Left lung (tissue), 14 donors: ENCODE data around the gene PRKD3. TPM values are rescaled to one million over a fixed set of nuclear protein-coding genes. Genes with fewer than 3 reads are reported as not detected.
A peak's percentile ranks its signal among the peaks of the same experiment; 100 is the strongest.

Experiments used
- ATAC-seq: fragments of 200-7000 bp; cut with Tn5 transposase; one replicate; pipeline ENCODE4 v1.9.1; 2020; ENCODE audit warnings: moderate library complexity
- DNase-seq, 4 donors: peaks; one replicate each; pipeline ENCODE4 v3.0.0-alpha.2; 2013 to 2020
- H3K27ac ChIP-seq, 2 donors: fragments of 200-600 bp; sonication (generic) in 1 of 2; one replicate each; pipeline versions ENCODE4 v1.5.0 to v1.8.0; 2020 to 2021
- H3K27me3 ChIP-seq, 2 donors: fragments of 200-600 bp; sonication (generic) in 1 of 2; one replicate each; pipeline versions ENCODE4 v1.5.0 to v1.8.0; 2020 to 2021
- H3K36me3 ChIP-seq, 2 donors: fragments of 200-600 bp; sonication (generic) in 1 of 2; one replicate each; pipeline versions ENCODE4 v1.5.0 to v1.8.0; 2020 to 2021
- H3K4me1 ChIP-seq, 2 donors: fragments of 200-600 bp; one replicate each; pipeline ENCODE4 v1.8.0; 2021
- H3K4me3 ChIP-seq, 2 donors: fragments of 200-600 bp; sonication (generic) in 1 of 2; one replicate each; pipeline versions ENCODE4 v1.5.0 to v1.8.0; 2020 to 2021; ENCODE audit warnings: mild to moderate bottlenecking in 1 of 2
- H3K9me3 ChIP-seq, 2 donors: fragments of 200-600 bp; sonication (generic) in 1 of 2; one replicate each; pipeline versions ENCODE4 v1.5.0 to v1.8.0; 2020 to 2021
- CTCF ChIP-seq, 2 donors: fragments of 200-600 bp; sonication (generic) in 1 of 2; IDR thresholded peaks; one replicate each; pipeline versions ENCODE4 v1.5.0 to v1.8.0; 2021; ENCODE audit warnings: antibody characterized with exemption in 2 of 2
- intact Hi-C, 2 donors: fragments of 100-400 bp; cut with DNase I; formaldehyde crosslinking; loops; one replicate each; pipeline versions ENCODE4 v1.11.2 to v1.14.2; 2022
- long read RNA-seq, 12 donors: library from polyadenylated mRNA in 2 of 12; unstranded in 2 of 12; transcript quantifications; one replicate each; pipeline ENCODE4 v2.0.0 and lab custom pipeline, GENCODE V29; 2019 to 2026
- polyA plus RNA-seq, 6 donors: library from polyadenylated mRNA; unstranded; fragments of 120-200 nt; gene quantifications; one replicate each; pipeline ENCODE4 v1.2.1, GENCODE V29; 2013; ENCODE audit not compliant: insufficient read length in 6 of 6
- total RNA-seq, 2 donors: library from RNA; stranded (reverse); fragmentation: NEBNext Ultra II Directional; extraction: Animal tissue kit (Norgen Biotek cat#: 25700); gene quantifications; one replicate each; pipeline ENCODE4 v1.2.1, GENCODE V29; 2021
- donor health status: DM: no; HTN: yes; CAD: no.
- donor health status: DM: no; HTN: no; CAD: no.

Gene PRKD3
- 10 to 100 TPM; 36.2 to 43.7 TPM for total RNA-seq
- 10 to 100 TPM; 53.6 to 65.8 (median 60.0) TPM for polyA plus RNA-seq
- long read RNA-seq, donor 1, full-length matches to known transcripts = 1 of 15 reads
- long read RNA-seq, donor 1, partial matches to known transcripts = 14 of 15 reads
- long read RNA-seq, donor 1, other reads (novel, unspliced or antisense) = 0 of 15 reads
- long read RNA-seq, donor 2, partial matches to known transcripts = 22 of 40 reads
- long read RNA-seq, donor 2, other reads (novel, unspliced or antisense) = 15 of 40 reads
- long read RNA-seq, donor 3, partial matches to known transcripts = 0 of 1 reads
- long read RNA-seq, donor 3, other reads (novel, unspliced or antisense) = 0 of 1 reads
- long read RNA-seq, donor 4, partial matches to known transcripts = 1 of 2 reads
- long read RNA-seq, donor 4, other reads (novel, unspliced or antisense) = 1 of 2 reads
- long read RNA-seq, donor 5, partial matches to known transcripts = 6 of 7 reads
- long read RNA-seq, donor 5, other reads (novel, unspliced or antisense) = 0 of 7 reads
- long read RNA-seq, donor 6 = 0 reads
- long read RNA-seq, donor 7, full-length matches to known transcripts = 1 of 1 reads
- long read RNA-seq, donor 7, partial matches to known transcripts = 0 of 1 reads
- long read RNA-seq, donor 7, other reads (novel, unspliced or antisense) = 0 of 1 reads
- long read RNA-seq, donor 8 = 0 reads
- long read RNA-seq, donor 9 = 0 reads
- long read RNA-seq, donor 10, partial matches to known transcripts = 0 of 1 reads
- long read RNA-seq, donor 10, other reads (novel, unspliced or antisense) = 0 of 1 reads
- long read RNA-seq, donor 11, partial matches to known transcripts = 0 of 1 reads
- long read RNA-seq, donor 11, other reads (novel, unspliced or antisense) = 0 of 1 reads
- long read RNA-seq, donor 12 = 0 reads

GRCh38 chr2:37324786-37325624, at the start of gene PRKD3:
Gene PRKD3, minus strand, starts transcription at chr2:37324833. Its CDS starts 8,309 bp downstream, at chr2:37316524.
- H3K4me3 ChIP-seq = peak within 1 kb of the TSS; percentile 71 to 78
- H3K4me1 ChIP-seq = peaks cover 15 to 53% of the 10 kb centered on the region in 2 donors
- ATAC-seq (peak; percentile 88), DNase-seq (peak in 3 of 4 donors; percentile 55 to 93 (median 76))
- peak within 1 kb of the TSS; percentile 71 to 90 for H3K27ac ChIP-seq
- H3K36me3 ChIP-seq = no peaks in the 10 kb centered on the region
- no peak for TF ChIP-seq CTCF (IDR thresholded peaks at IDR 0.05)
- H3K27me3 ChIP-seq = peaks cover 0 to 5% of the 10 kb centered on the region in 2 donors
- no peaks in the 10 kb centered on the region for H3K9me3 ChIP-seq
- intact Hi-C loops = no loop called here

GRCh38 chr2:37372000-37372399, 47.4 kb upstream of the PRKD3 start:
- H3K36me3 ChIP-seq = peaks cover 0 to 20% of the 10 kb centered on the region in 2 donors
- intact Hi-C loops = no loop called here
- H3K4me1 ChIP-seq = no peaks in the 10 kb centered on the region
- DNase-seq (no peak), ATAC-seq (no peak)
- H3K4me3 ChIP-seq = no peak overlapping the region
- TF ChIP-seq CTCF (IDR thresholded peaks at IDR 0.05) = no peak
- H3K27me3 ChIP-seq = no peaks in the 10 kb centered on the region
- no peaks in the 10 kb centered on the region for H3K9me3 ChIP-seq
- no peak overlapping the region for H3K27ac ChIP-seq

GRCh38 chr2:37370666-37371065, 46.0 kb upstream of the PRKD3 start:
- Histone ChIP-seq H3K27me3 (no peaks in the 10 kb centered on the region), H3K4me1 (no peaks in the 10 kb centered on the region), H3K36me3 (peaks cover 0 to 20% of the 10 kb centered on the region in 2 donors), H3K27ac (no peak overlapping the region), H3K4me3 (no peak overlapping the region), H3K9me3 (no peaks in the 10 kb centered on the region)
- ATAC-seq (no peak), DNase-seq (no peak)
- intact Hi-C loops = no loop called here
- TF ChIP-seq CTCF (IDR thresholded peaks at IDR 0.05) = no peak

GRCh38 chr2:37367984-37368383, 43.4 kb upstream of the PRKD3 start:
- Histone ChIP-seq H3K4me3 (no peak overlapping the region), H3K9me3 (no peaks in the 10 kb centered on the region), H3K4me1 (no peaks in the 10 kb centered on the region), H3K27ac (no peak overlapping the region), H3K36me3 (peaks cover 0 to 24% of the 10 kb centered on the region in 2 donors), H3K27me3 (no peaks in the 10 kb centered on the region)
- DNase-seq (no peak), ATAC-seq (no peak)
- intact Hi-C loops = no loop called here
- TF ChIP-seq CTCF (IDR thresholded peaks at IDR 0.05) = no peak
